Skeletal muscle cell (primary cell): ENCODE data around the gene ST8SIA2.
"Not testable (repeated sequence)": the region's sequence is repeated elsewhere in the genome, so short reads cannot be mapped to it uniquely, and the experiment has no call there.

ENCODE experiments used
- DNase-seq: peaks from one replicate; pipeline ENCODE4 v3.0.0-alpha.2; 2010; ENCODE audit warnings: low read depth
- H3K4me3 ChIP-seq: 2 replicates; pipeline ENCODE4 v1.5.1; 2011; ENCODE audit warnings: low read depth, mild to moderate bottlenecking, control low read depth, low read length, moderate library complexity

The ST8SIA2 gene

GRCh38 chr15:92467245-92467644, 73.6 kb downstream of the ST8SIA2 start:
- DNase-seq: no peak
- no peak overlapping the region for H3K4me3 ChIP-seq

- no peak overlapping the region for H3K4me3 ChIP-seq
- DNase-seq: no peak
Observed at GRCh38 chr15:92468991-92469390, 75.3 kb downstream of the ST8SIA2 start.

- no peak for DNase-seq
Observed at GRCh38 chr15:92471288-92471687, 77.6 kb downstream of the ST8SIA2 start.

GRCh38 chr15:92473756-92474155, 80.1 kb downstream of the ST8SIA2 start:
- H3K4me3 ChIP-seq: no peak overlapping the region
- no peak for DNase-seq

More at GRCh38 chr15:92471288-92471687, 77.6 kb downstream of the ST8SIA2 start:
- H3K4me3 ChIP-seq: no peak overlapping the region

- not testable (repeated sequence) for H3K4me3 ChIP-seq, DNase-seq
Observed at GRCh38 chr15:92479730-92480129, 86.0 kb downstream of the ST8SIA2 start.

- H3K4me3 ChIP-seq: no peak overlapping the region
Observed at GRCh38 chr15:92480361-92480760, 86.7 kb downstream of the ST8SIA2 start.

GRCh38 chr15:92485441-92485840, 91.8 kb downstream of the ST8SIA2 start:
- no peak for DNase-seq
- H3K4me3 ChIP-seq: no peak overlapping the region

More at GRCh38 chr15:92480361-92480760, 86.7 kb downstream of the ST8SIA2 start:
- DNase-seq: no peak

GRCh38 chr15:92492551-92493115, 99.0 kb downstream of the ST8SIA2 start:
- DNase-seq: no peak
- H3K4me3 ChIP-seq: no peak overlapping the region

- H3K4me3 ChIP-seq: no peak overlapping the region
- DNase-seq: no peak
Observed at GRCh38 chr15:92494806-92495336, 101.2 kb downstream of the ST8SIA2 start.

- H3K4me3 ChIP-seq: no peak overlapping the region
- DNase-seq: no peak
Observed at GRCh38 chr15:92495446-92495845, 101.8 kb downstream of the ST8SIA2 start.

GRCh38 chr15:92499731-92500530, 106.2 kb downstream of the ST8SIA2 start:
- DNase-seq: no peak
- H3K4me3 ChIP-seq: no peak overlapping the region

- DNase-seq: no peak
- H3K4me3 ChIP-seq: no peak overlapping the region
Observed at GRCh38 chr15:92502336-92502735, 108.7 kb downstream of the ST8SIA2 start.

- H3K4me3 ChIP-seq: no peak overlapping the region
- no peak for DNase-seq
Observed at GRCh38 chr15:92502930-92503857, 109.5 kb downstream of the ST8SIA2 start.

- DNase-seq: no peak
Observed at GRCh38 chr15:92503889-92504288, 110.2 kb downstream of the ST8SIA2 start.

GRCh38 chr15:92505611-92506010, 111.9 kb downstream of the ST8SIA2 start:
- no peak for DNase-seq
- no peak overlapping the region for H3K4me3 ChIP-seq

More at GRCh38 chr15:92503889-92504288, 110.2 kb downstream of the ST8SIA2 start:
- no peak overlapping the region for H3K4me3 ChIP-seq

- H3K4me3 ChIP-seq: no peak overlapping the region
- DNase-seq: no peak
Observed at GRCh38 chr15:92506506-92506905, 112.8 kb downstream of the ST8SIA2 start.

- H3K4me3 ChIP-seq: no peak overlapping the region
- no peak for DNase-seq
Observed at GRCh38 chr15:92510163-92510882, 116.6 kb downstream of the ST8SIA2 start.
